ENCODE measurements around the gene SLC17A5. TPM values are rescaled to one million over a fixed set of nuclear protein-coding genes. Genes with fewer than 3 reads are reported as not detected.
"Not testable (repeated sequence)": the region's sequence is repeated elsewhere in the genome, so short reads cannot be mapped to it uniquely, and the experiment has no call there.

SLC17A5 gene
- total and polyA plus RNA-seq, 2 donors, result 4.7 to 5.4 TPM

- no peaks in the 10 kb centered on the region for H3K9me3 ChIP-seq (ENCODE audit: control insufficient read depth in 2 of 2, insufficient read depth in 1 of 2, low read length in 1 of 2)
- no peaks in the 10 kb centered on the region for H3K36me3 ChIP-seq (ENCODE audit: control insufficient read depth in 2 of 2, insufficient read depth in 2 of 2, low read length in 1 of 2)
- H3K4me1 ChIP-seq (ENCODE audit: control insufficient read depth in 2 of 2, insufficient read depth in 2 of 2, low read length in 2 of 2), result peaks cover under 1 to 15% of the 10 kb centered on the region in 2 donors
- H3K4me3 ChIP-seq (ENCODE audit: low read length in 2 of 2), result no peak overlapping the region
- H3K27ac ChIP-seq (ENCODE audit: low read depth in 1 of 2, low read length in 1 of 2), result no peak overlapping the region
- no peaks in the 10 kb centered on the region for H3K27me3 ChIP-seq (ENCODE audit: control insufficient read depth in 2 of 2, insufficient read depth in 1 of 2, low read length in 1 of 2)
- DNase-seq (ENCODE audit: low read depth in 6 of 9, low spot score in 9 of 9), result no peak
These were observed 37.7 kb upstream of the SLC17A5 start for GRCh38 chr6:73691512-73691911.

GRCh38 chr6:73690056-73690455, 36.3 kb upstream of the SLC17A5 start:
- no peak for DNase-seq (ENCODE audit: low read depth in 6 of 9, low spot score in 9 of 9)
- peaks cover 0 to 5% of the 10 kb centered on the region in 2 donors for H3K4me1 ChIP-seq (ENCODE audit: control insufficient read depth in 2 of 2, insufficient read depth in 2 of 2, low read length in 2 of 2)
- H3K36me3 ChIP-seq (ENCODE audit: control insufficient read depth in 2 of 2, insufficient read depth in 2 of 2, low read length in 1 of 2), result no peaks in the 10 kb centered on the region
- no peaks in the 10 kb centered on the region for H3K9me3 ChIP-seq (ENCODE audit: control insufficient read depth in 2 of 2, insufficient read depth in 1 of 2, low read length in 1 of 2)
- H3K27ac ChIP-seq (ENCODE audit: low read depth in 1 of 2, low read length in 1 of 2), result no peak overlapping the region
- no peaks in the 10 kb centered on the region for H3K27me3 ChIP-seq (ENCODE audit: control insufficient read depth in 2 of 2, insufficient read depth in 1 of 2, low read length in 1 of 2)
- no peak overlapping the region for H3K4me3 ChIP-seq (ENCODE audit: low read length in 2 of 2)
- WGBS, result 88% methylated on average over 5 of the region's 5 CpGs

- 95% methylated on average over 1 of the region's 1 CpG for WGBS
- H3K4me3 ChIP-seq (ENCODE audit: low read length in 2 of 2), result no peak overlapping the region
- H3K36me3 ChIP-seq (ENCODE audit: control insufficient read depth in 2 of 2, insufficient read depth in 2 of 2, low read length in 1 of 2), result no peaks in the 10 kb centered on the region
- H3K27me3 ChIP-seq (ENCODE audit: control insufficient read depth in 2 of 2, insufficient read depth in 1 of 2, low read length in 1 of 2), result no peaks in the 10 kb centered on the region
- DNase-seq (ENCODE audit: low read depth in 6 of 9, low spot score in 9 of 9), result no peak
- no peaks in the 10 kb centered on the region for H3K9me3 ChIP-seq (ENCODE audit: control insufficient read depth in 2 of 2, insufficient read depth in 1 of 2, low read length in 1 of 2)
- H3K27ac ChIP-seq (ENCODE audit: low read depth in 1 of 2, low read length in 1 of 2), result no peak overlapping the region
- H3K4me1 ChIP-seq (ENCODE audit: control insufficient read depth in 2 of 2, insufficient read depth in 2 of 2, low read length in 2 of 2), result no peaks in the 10 kb centered on the region
These were observed 34.6 kb upstream of the SLC17A5 start for GRCh38 chr6:73688351-73688750.

- not testable (repeated sequence) for DNase-seq (ENCODE audit: low read depth in 6 of 9, low spot score in 9 of 9); H3K9me3 ChIP-seq (ENCODE audit: control insufficient read depth in 2 of 2, insufficient read depth in 1 of 2, low read length in 1 of 2)
- 94% methylated on average over 2 of the region's 2 CpGs for WGBS
These were observed 29.8 kb upstream of the SLC17A5 start for GRCh38 chr6:73683574-73683973.

GRCh38 chr6:73680289-73680918, 26.6 kb upstream of the SLC17A5 start:
- WGBS, result 80% methylated on average over 5 of the region's 5 CpGs

More at GRCh38 chr6:73683574-73683973, 29.8 kb upstream of the SLC17A5 start:
- H3K36me3 ChIP-seq (ENCODE audit: control insufficient read depth in 2 of 2, insufficient read depth in 2 of 2, low read length in 1 of 2); H3K27ac ChIP-seq (ENCODE audit: low read depth in 1 of 2, low read length in 1 of 2); H3K27me3 ChIP-seq (ENCODE audit: control insufficient read depth in 2 of 2, insufficient read depth in 1 of 2, low read length in 1 of 2); H3K4me1 ChIP-seq (ENCODE audit: control insufficient read depth in 2 of 2, insufficient read depth in 2 of 2, low read length in 2 of 2); H3K4me3 ChIP-seq (ENCODE audit: low read length in 2 of 2): not testable (repeated sequence)

GRCh38 chr6:73679846-73680245, 26.1 kb upstream of the SLC17A5 start:
- H3K4me3 ChIP-seq (ENCODE audit: low read length in 2 of 2); H3K27me3 ChIP-seq (ENCODE audit: control insufficient read depth in 2 of 2, insufficient read depth in 1 of 2, low read length in 1 of 2); DNase-seq (ENCODE audit: low read depth in 6 of 9, low spot score in 9 of 9); H3K36me3 ChIP-seq (ENCODE audit: control insufficient read depth in 2 of 2, insufficient read depth in 2 of 2, low read length in 1 of 2); H3K4me1 ChIP-seq (ENCODE audit: control insufficient read depth in 2 of 2, insufficient read depth in 2 of 2, low read length in 2 of 2); H3K9me3 ChIP-seq (ENCODE audit: control insufficient read depth in 2 of 2, insufficient read depth in 1 of 2, low read length in 1 of 2); H3K27ac ChIP-seq (ENCODE audit: low read depth in 1 of 2, low read length in 1 of 2): not testable (repeated sequence)
- WGBS, result 93% methylated on average over 5 of the region's 5 CpGs

More at GRCh38 chr6:73680289-73680918, 26.6 kb upstream of the SLC17A5 start:
- Histone ChIP-seq H3K9me3 (ENCODE audit: control insufficient read depth in 2 of 2, insufficient read depth in 1 of 2, low read length in 1 of 2) (peaks cover 0 to 4% of the 10 kb centered on the region in 2 donors), H3K36me3 (ENCODE audit: control insufficient read depth in 2 of 2, insufficient read depth in 2 of 2, low read length in 1 of 2) (no peaks in the 10 kb centered on the region), H3K4me1 (ENCODE audit: control insufficient read depth in 2 of 2, insufficient read depth in 2 of 2, low read length in 2 of 2) (no peaks in the 10 kb centered on the region), H3K27ac (ENCODE audit: low read depth in 1 of 2, low read length in 1 of 2) (no peak overlapping the region), H3K4me3 (ENCODE audit: low read length in 2 of 2) (no peak overlapping the region), H3K27me3 (ENCODE audit: control insufficient read depth in 2 of 2, insufficient read depth in 1 of 2, low read length in 1 of 2) (no peaks in the 10 kb centered on the region)
- DNase-seq (ENCODE audit: low read depth in 6 of 9, low spot score in 9 of 9), result no peak

- Histone ChIP-seq H3K27ac (ENCODE audit: low read depth in 1 of 2, low read length in 1 of 2) (no peak overlapping the region), H3K27me3 (ENCODE audit: control insufficient read depth in 2 of 2, insufficient read depth in 1 of 2, low read length in 1 of 2) (no peaks in the 10 kb centered on the region), H3K9me3 (ENCODE audit: control insufficient read depth in 2 of 2, insufficient read depth in 1 of 2, low read length in 1 of 2) (peaks cover 0 to 4% of the 10 kb centered on the region in 2 donors), H3K36me3 (ENCODE audit: control insufficient read depth in 2 of 2, insufficient read depth in 2 of 2, low read length in 1 of 2) (no peaks in the 10 kb centered on the region), H3K4me3 (ENCODE audit: low read length in 2 of 2) (no peak overlapping the region), H3K4me1 (ENCODE audit: control insufficient read depth in 2 of 2, insufficient read depth in 2 of 2, low read length in 2 of 2) (no peaks in the 10 kb centered on the region)
- DNase-seq (ENCODE audit: low read depth in 6 of 9, low spot score in 9 of 9), result no peak
- WGBS, result 87% methylated on average over 3 of the region's 3 CpGs
These were observed 25.2 kb upstream of the SLC17A5 start for GRCh38 chr6:73679009-73679408.

- Histone ChIP-seq H3K4me1 (ENCODE audit: control insufficient read depth in 2 of 2, insufficient read depth in 2 of 2, low read length in 2 of 2) (no peaks in the 10 kb centered on the region), H3K4me3 (ENCODE audit: low read length in 2 of 2) (no peak overlapping the region), H3K27me3 (ENCODE audit: control insufficient read depth in 2 of 2, insufficient read depth in 1 of 2, low read length in 1 of 2) (no peaks in the 10 kb centered on the region), H3K36me3 (ENCODE audit: control insufficient read depth in 2 of 2, insufficient read depth in 2 of 2, low read length in 1 of 2) (no peaks in the 10 kb centered on the region), H3K9me3 (ENCODE audit: control insufficient read depth in 2 of 2, insufficient read depth in 1 of 2, low read length in 1 of 2) (no peaks in the 10 kb centered on the region), H3K27ac (ENCODE audit: low read depth in 1 of 2, low read length in 1 of 2) (no peak overlapping the region)
- DNase-seq (ENCODE audit: low read depth in 6 of 9, low spot score in 9 of 9), result peak in 7 of 9 donors; percentile 36 to 75 (median 68)
- 76% methylated on average over 4 of the region's 4 CpGs for WGBS
These were observed 21.8 kb upstream of the SLC17A5 start for GRCh38 chr6:73675466-73676098.

- DNase-seq (ENCODE audit: low read depth in 6 of 9, low spot score in 9 of 9), result no peak
- 86% methylated on average over 8 of the region's 8 CpGs for WGBS
- no peaks in the 10 kb centered on the region for H3K9me3 ChIP-seq (ENCODE audit: control insufficient read depth in 2 of 2, insufficient read depth in 1 of 2, low read length in 1 of 2)
These were observed 18.3 kb upstream of the SLC17A5 start for GRCh38 chr6:73671911-73672685.

More at GRCh38 chr6:73671911-73672685, 18.3 kb upstream of the SLC17A5 start:
- no peaks in the 10 kb centered on the region for H3K4me1 ChIP-seq (ENCODE audit: control insufficient read depth in 2 of 2, insufficient read depth in 2 of 2, low read length in 2 of 2)
- no peak overlapping the region for H3K27ac ChIP-seq (ENCODE audit: low read depth in 1 of 2, low read length in 1 of 2)
- no peak overlapping the region for H3K4me3 ChIP-seq (ENCODE audit: low read length in 2 of 2)
- no peaks in the 10 kb centered on the region for H3K27me3 ChIP-seq (ENCODE audit: control insufficient read depth in 2 of 2, insufficient read depth in 1 of 2, low read length in 1 of 2)
- H3K36me3 ChIP-seq (ENCODE audit: control insufficient read depth in 2 of 2, insufficient read depth in 2 of 2, low read length in 1 of 2), result no peaks in the 10 kb centered on the region
